Activated CD4-positive, alpha-beta T cell treated with anti-CD3 and anti-CD28 coated beads, Interleukin-2, amount 10 ng/mL, durations not matched to agents 24 days and 14 days (primary cell): ENCODE results near the gene LRIT1. TPM values are rescaled to one million over a fixed set of nuclear protein-coding genes. Genes with fewer than 3 reads are reported as not detected.
A peak's percentile ranks its signal among the peaks of the same experiment; 100 is the strongest.

Source experiments
- DNase-seq: peaks from one replicate; pipeline ENCODE4 v3.0.0; 2022
- H3K27ac Mint-ChIP-seq: one replicate; pipeline ENCODE4 v1.8.0; 2022; ENCODE audit warnings: mild to moderate bottlenecking, mixed read lengths
- H3K27me3 Mint-ChIP-seq: one replicate; pipeline ENCODE4 v1.8.0; 2022; ENCODE audit warnings: mixed read lengths
- H3K36me3 Mint-ChIP-seq: one replicate; pipeline ENCODE4 v1.8.0; 2022; ENCODE audit warnings: low read depth, mild to moderate bottlenecking, mixed read lengths
- H3K4me1 Mint-ChIP-seq: one replicate; pipeline ENCODE4 v1.8.0; 2021; ENCODE audit warnings: mixed read lengths
- H3K4me3 Mint-ChIP-seq: one replicate; pipeline ENCODE4 v1.8.0; 2022; ENCODE audit warnings: mild to moderate bottlenecking, moderate library complexity, mixed read lengths
- H3K9me3 Mint-ChIP-seq: one replicate; pipeline ENCODE4 v1.8.0; 2021; ENCODE audit warnings: mixed read lengths
- intact Hi-C: fragments of 100-400 bp; cut with micrococcal nuclease; formaldehyde crosslinking; loops from one replicate; pipeline ENCODE4 v1.15.1; 2023
- total RNA-seq: library from RNA; stranded (reverse); gene quantifications from 2 replicates; pipeline ENCODE4 v1.2.3, GENCODE V29; 2022

The LRIT1 gene
- total RNA-seq, 1 donor from 2014 or later = not detected

DNA sequence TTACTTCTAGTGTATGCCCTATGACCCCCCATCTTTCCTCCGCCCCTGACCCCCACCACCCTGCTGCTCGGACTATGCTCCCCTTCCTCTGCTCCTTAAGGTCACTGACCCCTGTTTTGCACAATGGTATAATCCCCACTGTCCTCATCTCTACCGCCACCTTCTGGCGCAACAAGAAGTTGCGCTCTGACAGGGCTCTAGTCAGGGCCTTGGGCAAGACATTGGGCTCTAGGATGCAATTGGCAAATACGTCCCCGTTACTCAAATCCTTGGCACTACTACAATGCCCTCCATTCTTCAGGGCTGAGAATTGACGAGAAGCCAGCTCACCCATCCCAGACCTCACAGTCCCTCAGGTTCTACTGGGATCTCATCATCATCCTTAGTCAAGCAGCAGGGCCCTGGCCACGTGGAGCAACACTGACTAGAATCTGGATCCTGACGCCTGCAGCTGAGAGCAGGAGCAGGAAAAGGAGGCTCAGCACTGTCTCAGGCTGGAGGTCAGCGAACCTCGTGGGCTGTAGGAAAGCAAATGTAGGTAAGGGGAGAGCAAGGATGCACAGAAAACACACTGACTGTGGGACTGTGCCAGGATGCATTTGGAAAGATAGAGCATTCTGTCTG is 26.6 kb downstream of the LRIT1 start:
- Mint-ChIP-seq H3K4me3 (peak overlapping the region; percentile 46), H3K27ac (no peak overlapping the region), H3K9me3 (peaks cover 5% of the 10 kb centered on the region), H3K4me1 (no peaks in the 10 kb centered on the region), H3K36me3 (no peaks in the 10 kb centered on the region), H3K27me3 (peaks cover 2% of the 10 kb centered on the region)
- intact Hi-C loops = no loop called here
- DNase-seq = peak; percentile 85

DNA sequence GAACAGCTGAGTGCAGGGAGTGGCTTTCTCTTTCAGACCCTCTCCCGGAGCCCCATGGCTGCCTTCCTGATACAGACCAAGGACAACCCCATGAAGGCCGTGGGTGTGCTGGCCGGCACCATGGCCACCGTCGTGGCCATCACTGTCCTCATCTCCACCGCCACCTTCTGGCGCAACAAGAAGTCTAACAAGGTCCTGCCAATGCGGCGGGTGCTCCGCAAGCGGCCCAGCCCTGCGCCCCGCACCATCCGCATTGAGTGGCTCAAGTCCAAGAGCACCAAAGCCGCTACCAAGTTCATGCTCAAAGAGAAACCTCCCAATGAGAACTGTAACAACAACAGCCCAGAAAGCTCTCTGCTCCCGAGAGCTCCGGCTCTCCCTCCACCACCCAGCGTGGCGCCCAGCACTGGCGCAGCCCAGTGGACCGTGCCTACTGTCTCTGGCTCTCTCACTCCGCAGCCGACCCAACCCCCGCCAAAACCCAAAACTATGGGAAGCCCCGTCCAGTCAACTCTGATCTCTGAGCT is 27.2 kb downstream of the LRIT1 start:
- Mint-ChIP-seq H3K4me1 (no peaks in the 10 kb centered on the region), H3K27ac (no peak overlapping the region), H3K4me3 (peak overlapping the region; percentile 46), H3K9me3 (peaks cover under 1% of the 10 kb centered on the region), H3K27me3 (peaks cover 2% of the 10 kb centered on the region), H3K36me3 (no peaks in the 10 kb centered on the region)
- no peak for DNase-seq
- intact Hi-C loops = no loop called here

DNA sequence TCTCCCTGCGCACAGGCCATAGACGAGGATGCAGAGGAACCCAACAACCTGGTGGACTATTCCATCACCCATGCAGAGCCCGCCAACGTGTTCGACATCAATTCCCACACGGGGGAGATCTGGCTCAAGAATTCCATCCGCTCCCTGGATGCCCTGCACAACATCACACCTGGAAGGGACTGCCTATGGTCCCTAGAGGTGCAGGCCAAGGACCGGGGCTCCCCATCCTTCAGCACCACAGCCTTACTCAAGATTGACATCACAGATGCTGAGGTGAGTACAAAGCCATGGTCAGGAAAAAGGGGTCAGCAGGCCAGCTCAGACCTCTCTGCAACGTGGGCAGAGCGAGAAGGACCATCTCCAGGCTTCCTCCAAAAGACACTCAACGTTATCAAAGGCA is 28.3 kb downstream of the LRIT1 start:
- no peak overlapping the region for H3K27ac Mint-ChIP-seq
- no peaks in the 10 kb centered on the region for H3K36me3 Mint-ChIP-seq
- DNase-seq = no peak
- no peaks in the 10 kb centered on the region for H3K9me3 Mint-ChIP-seq
- no peaks in the 10 kb centered on the region for H3K4me1 Mint-ChIP-seq
- intact Hi-C loops = no loop called here
- H3K27me3 Mint-ChIP-seq = peaks cover 4% of the 10 kb centered on the region
- H3K4me3 Mint-ChIP-seq = no peak overlapping the region

DNA sequence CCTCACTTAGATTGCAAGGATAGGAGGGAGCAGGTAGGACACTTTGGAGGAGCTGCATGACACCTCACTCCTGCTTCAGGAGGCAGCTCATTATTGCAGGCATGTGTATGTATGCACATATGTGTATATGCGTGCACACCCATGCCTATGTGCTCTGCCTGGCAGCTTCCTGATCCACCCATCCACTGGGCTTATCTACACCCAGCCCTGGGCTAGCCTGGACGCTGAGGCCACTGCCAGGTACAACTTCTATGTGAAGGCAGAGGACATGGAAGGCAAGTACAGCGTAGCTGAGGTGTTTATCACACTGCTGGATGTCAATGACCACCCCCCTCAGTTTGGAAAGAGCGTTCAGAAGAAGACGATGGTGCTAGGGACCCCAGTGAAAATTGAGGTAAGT is 29.3 kb downstream of the LRIT1 start:
- Mint-ChIP-seq H3K4me3 (no peak overlapping the region), H3K36me3 (no peaks in the 10 kb centered on the region)

DNA sequence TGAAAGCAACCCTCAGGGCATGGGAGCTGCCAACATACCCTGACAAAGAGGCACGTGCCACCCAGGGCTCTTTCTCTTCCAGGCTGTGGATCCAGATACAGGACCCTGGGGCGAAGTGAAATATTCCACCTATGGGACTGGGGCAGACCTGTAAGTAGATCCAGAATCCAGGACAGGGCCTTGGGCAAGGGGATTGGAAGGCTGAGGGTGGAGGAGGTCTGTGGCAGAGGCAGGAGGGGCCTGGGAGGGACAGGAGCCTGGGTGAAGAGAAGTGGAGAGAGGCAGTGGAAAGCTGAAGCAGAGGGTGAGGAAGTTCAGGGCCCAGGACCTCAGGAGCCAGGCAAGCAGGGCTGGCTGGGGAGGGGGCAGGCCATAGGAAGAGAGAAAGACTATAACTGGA is 29.8 kb downstream of the LRIT1 start:
- intact Hi-C loops = no loop called here
- Mint-ChIP-seq H3K9me3 (no peaks in the 10 kb centered on the region), H3K27me3 (peaks cover 11% of the 10 kb centered on the region), H3K4me1 (no peaks in the 10 kb centered on the region), H3K36me3 (no peaks in the 10 kb centered on the region), H3K4me3 (no peak overlapping the region), H3K27ac (no peak overlapping the region)
- DNase-seq = no peak

More for the DNA sequence above, 29.3 kb downstream of the LRIT1 start:
- intact Hi-C loops = no loop called here
- DNase-seq = no peak
- Mint-ChIP-seq H3K27ac (no peak overlapping the region), H3K9me3 (no peaks in the 10 kb centered on the region), H3K27me3 (peaks cover 7% of the 10 kb centered on the region), H3K4me1 (no peaks in the 10 kb centered on the region)

DNA sequence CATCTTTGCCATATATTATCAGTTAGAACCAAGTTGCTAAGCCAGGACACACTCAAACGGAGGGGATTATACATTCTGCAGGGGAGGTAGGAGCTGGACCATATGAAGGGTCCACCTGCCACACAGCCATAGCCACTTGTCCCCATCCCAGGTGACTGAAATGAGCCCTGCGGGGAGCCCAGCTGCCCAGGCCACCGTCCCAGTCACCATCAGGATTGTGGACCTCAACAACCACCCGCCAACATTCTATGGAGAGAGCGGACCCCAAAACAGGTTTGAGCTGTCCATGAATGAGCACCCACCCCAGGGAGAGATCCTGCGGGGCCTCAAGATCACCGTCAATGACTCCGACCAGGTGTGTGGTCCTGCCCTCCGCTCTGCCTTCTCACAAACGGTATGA is 33.3 kb downstream of the LRIT1 start:
- no peaks in the 10 kb centered on the region for H3K36me3 Mint-ChIP-seq
- H3K4me1 Mint-ChIP-seq = no peaks in the 10 kb centered on the region
- intact Hi-C loops = no loop called here
- H3K27ac Mint-ChIP-seq = no peak overlapping the region
- DNase-seq = no peak
- H3K9me3 Mint-ChIP-seq = no peaks in the 10 kb centered on the region
- peaks cover 13% of the 10 kb centered on the region for H3K27me3 Mint-ChIP-seq
- no peak overlapping the region for H3K4me3 Mint-ChIP-seq

DNA sequence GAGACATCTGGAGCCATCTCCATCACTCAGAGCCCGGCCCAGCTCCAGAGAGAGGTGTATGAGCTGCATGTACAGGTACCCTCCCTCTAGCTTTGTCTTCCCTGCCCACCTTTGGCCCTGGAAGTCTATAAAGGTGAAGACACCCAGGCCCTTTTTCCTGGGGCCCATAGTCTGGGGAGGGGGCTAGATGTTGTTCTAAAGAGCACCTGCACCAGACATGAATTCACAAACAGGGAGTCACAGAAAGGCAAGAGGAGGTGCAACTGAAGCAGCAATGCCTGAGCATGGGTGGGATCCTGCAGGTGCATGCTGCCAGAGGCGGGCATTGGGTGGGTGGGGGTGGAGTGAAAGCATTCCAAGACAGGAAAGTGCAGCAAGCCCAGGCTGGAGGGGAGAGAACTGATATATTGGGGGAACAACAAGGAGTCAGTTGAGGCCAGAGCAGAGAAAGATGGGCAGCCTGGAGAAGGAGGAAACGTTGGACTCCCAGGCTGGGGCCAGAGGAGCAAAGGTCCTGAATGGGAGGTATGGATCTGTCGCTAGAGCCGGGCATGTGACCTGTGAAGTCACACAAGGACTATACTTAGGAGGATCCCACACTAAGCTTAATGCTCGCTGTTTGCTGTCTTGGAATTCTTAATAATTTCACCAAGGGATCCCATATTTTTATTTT is 35.4 kb downstream of the LRIT1 start:
- no peak overlapping the region for H3K27ac Mint-ChIP-seq
- H3K36me3 Mint-ChIP-seq = no peaks in the 10 kb centered on the region
- no peaks in the 10 kb centered on the region for H3K4me1 Mint-ChIP-seq
- peaks cover 11% of the 10 kb centered on the region for H3K27me3 Mint-ChIP-seq
- intact Hi-C loops = loop anchor here (1.0 kb wide), 1 partner anchor 58 kb away; no protein-coding TSS in a partner anchor
- H3K4me3 Mint-ChIP-seq = no peak overlapping the region
- H3K9me3 Mint-ChIP-seq = no peaks in the 10 kb centered on the region
- DNase-seq = no peak

DNA sequence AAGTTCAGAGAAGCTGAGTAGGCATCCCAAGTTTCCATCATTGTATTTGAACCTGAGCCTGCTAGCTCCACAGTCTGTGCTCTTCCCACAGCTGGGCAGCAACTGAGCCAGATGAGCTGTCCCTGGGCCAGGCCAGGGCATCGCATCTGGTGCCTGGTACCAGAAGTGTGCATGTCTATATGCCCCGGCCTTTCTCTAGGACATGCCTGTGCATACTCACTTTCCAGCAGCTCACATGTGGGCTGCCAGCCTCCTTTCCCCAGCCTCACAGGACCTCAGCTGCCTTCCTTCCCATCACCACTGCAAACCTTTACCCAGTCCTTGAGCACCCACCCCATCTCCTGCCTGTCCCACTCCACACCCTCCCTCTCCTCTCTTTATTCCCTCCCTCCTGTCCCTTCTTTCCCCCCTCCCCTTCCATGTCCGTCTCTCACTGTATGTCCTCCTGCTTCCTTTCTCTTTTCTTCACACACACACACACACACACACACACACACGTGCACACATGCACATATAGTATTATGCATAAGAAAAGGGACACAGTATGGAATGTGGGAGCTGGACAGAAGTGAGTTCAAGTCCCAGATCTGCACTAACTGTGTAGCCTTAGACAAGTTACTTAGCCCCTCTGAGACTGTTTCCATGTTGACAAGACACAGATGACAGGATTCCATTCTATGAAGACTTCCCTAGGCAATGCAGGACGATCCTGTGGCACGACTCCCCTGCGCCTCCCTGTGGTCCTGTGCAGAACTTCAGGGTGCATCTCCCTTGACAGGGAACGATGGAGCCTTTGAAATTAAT is 36.1 kb downstream of the LRIT1 start:
- peak; percentile 89 for DNase-seq
- peaks cover 14% of the 10 kb centered on the region for H3K27me3 Mint-ChIP-seq
- H3K4me3 Mint-ChIP-seq = no peak overlapping the region
- H3K27ac Mint-ChIP-seq = no peak overlapping the region
- H3K9me3 Mint-ChIP-seq = no peaks in the 10 kb centered on the region
- H3K4me1 Mint-ChIP-seq = no peaks in the 10 kb centered on the region
- no peaks in the 10 kb centered on the region for H3K36me3 Mint-ChIP-seq
- intact Hi-C loops = loop anchor here (1.0 kb wide), 1 partner anchor 57 kb away; no protein-coding TSS in a partner anchor

DNA sequence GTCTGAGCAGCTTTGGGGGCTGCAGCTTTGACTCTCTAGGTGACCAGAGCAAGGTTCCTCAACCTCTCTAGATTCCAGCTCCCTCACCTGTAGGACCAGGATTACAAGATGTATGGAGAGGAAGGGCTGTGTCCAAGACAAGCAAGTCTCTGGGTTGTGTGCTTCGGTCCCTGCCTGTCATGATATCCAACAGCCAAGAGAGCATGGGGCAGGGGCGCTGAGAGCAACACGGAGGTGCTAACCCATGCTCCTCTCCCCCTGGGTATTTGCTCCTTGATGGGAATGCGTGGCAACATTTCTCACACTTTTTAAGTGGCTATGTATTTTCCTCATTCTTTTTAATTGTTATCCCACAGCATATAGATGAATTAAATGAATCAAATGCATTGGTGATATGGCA is 36.7 kb downstream of the LRIT1 start:
- no peaks in the 10 kb centered on the region for H3K9me3 Mint-ChIP-seq
- peaks cover 16% of the 10 kb centered on the region for H3K27me3 Mint-ChIP-seq
- no peaks in the 10 kb centered on the region for H3K4me1 Mint-ChIP-seq
- H3K27ac Mint-ChIP-seq = no peak overlapping the region
- H3K4me3 Mint-ChIP-seq = no peak overlapping the region
- intact Hi-C loops = loop anchor here (1.0 kb wide), 1 partner anchor 56 kb away; no protein-coding TSS in a partner anchor
- DNase-seq = no peak
- H3K36me3 Mint-ChIP-seq = no peaks in the 10 kb centered on the region

DNA sequence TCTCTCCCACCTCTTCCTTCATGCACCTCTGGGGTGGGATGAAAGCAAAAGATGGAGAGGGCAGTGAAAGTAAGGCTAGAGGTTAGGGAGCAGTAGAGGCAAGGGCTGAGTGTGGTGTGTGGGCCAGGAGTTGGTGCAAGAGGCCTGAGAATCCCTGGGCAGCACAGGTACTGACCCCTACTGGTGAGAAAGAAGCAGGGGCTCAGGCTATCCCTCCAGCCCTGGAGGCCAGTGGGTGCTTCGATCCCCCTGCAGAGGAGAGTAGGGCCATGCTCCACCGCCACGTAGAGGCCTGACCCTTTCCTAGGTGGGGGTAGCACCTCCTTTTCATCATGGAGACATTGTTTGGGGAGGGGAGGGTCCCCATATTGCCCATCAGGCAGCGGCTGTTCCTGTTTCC is 37.2 kb downstream of the LRIT1 start:
- H3K9me3 Mint-ChIP-seq = no peaks in the 10 kb centered on the region
- no peaks in the 10 kb centered on the region for H3K4me1 Mint-ChIP-seq
- no peak overlapping the region for H3K27ac Mint-ChIP-seq
- DNase-seq = no peak
- peaks cover 16% of the 10 kb centered on the region for H3K27me3 Mint-ChIP-seq
- H3K36me3 Mint-ChIP-seq = no peaks in the 10 kb centered on the region
- intact Hi-C loops = no loop called here
- H3K4me3 Mint-ChIP-seq = no peak overlapping the region

DNA sequence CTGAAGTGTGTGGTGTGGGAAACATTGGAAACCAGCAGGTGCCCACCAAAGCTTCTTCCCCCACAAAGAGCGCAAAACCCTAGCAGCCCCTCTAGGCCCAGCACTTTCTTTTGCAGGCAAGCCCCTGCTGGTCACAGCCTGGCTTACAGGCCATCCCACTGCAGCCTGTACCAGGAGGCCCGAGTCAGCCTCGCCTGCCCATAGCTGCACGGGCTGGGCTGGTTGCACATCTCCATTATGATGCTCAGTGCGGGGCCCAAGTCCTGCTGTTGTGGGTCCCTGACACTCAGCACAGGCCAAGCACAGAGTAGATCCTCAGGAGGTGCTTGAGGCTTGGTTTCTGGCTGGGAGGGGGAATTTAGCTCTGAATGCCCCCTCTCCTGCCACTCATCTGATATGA is 39.0 kb downstream of the LRIT1 start:
- Mint-ChIP-seq H3K4me1 (no peaks in the 10 kb centered on the region), H3K27ac (no peak overlapping the region), H3K9me3 (no peaks in the 10 kb centered on the region), H3K27me3 (peaks cover 21% of the 10 kb centered on the region), H3K36me3 (no peaks in the 10 kb centered on the region), H3K4me3 (no peak overlapping the region)
- intact Hi-C loops = no loop called here
- no peak for DNase-seq

DNA sequence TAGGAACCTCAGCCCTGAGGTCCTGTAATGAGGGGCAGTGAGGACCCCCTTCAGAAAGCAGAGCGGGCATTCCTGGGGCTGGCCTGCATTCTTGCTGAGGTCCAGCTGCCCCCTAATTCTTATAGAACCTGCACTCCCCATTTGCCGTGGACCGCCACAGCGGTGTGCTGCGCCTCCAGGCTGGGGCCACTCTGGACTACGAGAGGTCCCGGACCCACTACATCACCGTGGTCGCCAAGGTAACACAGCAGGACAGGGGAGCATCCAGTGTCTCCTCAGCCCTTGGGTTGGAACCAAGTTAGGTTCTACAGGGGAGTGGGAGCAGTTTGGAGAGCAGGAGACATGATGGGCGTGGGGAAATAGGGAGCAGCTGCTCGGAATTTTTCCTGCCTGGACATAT is 39.7 kb downstream of the LRIT1 start:
- no peak overlapping the region for H3K27ac Mint-ChIP-seq
- H3K27me3 Mint-ChIP-seq = peaks cover 21% of the 10 kb centered on the region
- H3K4me1 Mint-ChIP-seq = no peaks in the 10 kb centered on the region
- no peak for DNase-seq
- H3K4me3 Mint-ChIP-seq = no peak overlapping the region
- intact Hi-C loops = no loop called here
- H3K9me3 Mint-ChIP-seq = no peaks in the 10 kb centered on the region
- no peaks in the 10 kb centered on the region for H3K36me3 Mint-ChIP-seq

DNA sequence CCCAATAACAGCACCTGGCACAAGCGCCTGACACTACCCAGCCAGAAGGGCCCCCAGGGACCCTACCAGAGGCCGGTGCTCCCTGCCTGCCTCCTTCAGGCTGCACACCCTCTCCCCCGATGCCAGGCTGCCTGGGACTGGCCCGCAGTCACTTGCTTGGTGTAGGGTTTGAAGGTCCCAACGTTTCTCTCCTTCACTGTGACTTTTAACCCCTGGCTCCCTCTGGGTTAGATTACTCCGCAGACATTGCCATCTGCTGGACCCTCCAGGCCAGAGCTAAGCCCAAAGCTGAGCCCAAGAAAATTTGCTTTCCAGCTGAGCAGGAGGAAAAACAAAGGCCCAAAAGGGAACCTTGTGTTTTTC is 40.1 kb downstream of the LRIT1 start:
- no peaks in the 10 kb centered on the region for H3K36me3 Mint-ChIP-seq
- intact Hi-C loops = no loop called here
- no peaks in the 10 kb centered on the region for H3K9me3 Mint-ChIP-seq
- no peak overlapping the region for H3K27ac Mint-ChIP-seq
- H3K4me1 Mint-ChIP-seq = no peaks in the 10 kb centered on the region
- no peak for DNase-seq
- no peak overlapping the region for H3K4me3 Mint-ChIP-seq
- peaks cover 25% of the 10 kb centered on the region for H3K27me3 Mint-ChIP-seq
